Right forelimb (tissue), 1 donor: ENCODE results near the gene TNKS2.
"Not testable (repeated sequence)": the region's sequence is repeated elsewhere in the genome, so short reads cannot be mapped to it uniquely, and the experiment has no call there.

Experiments
- DNase-seq: peaks from one replicate; pipeline ENCODE4 v3.0.0-alpha.2; 2018

Gene TNKS2

DNA sequence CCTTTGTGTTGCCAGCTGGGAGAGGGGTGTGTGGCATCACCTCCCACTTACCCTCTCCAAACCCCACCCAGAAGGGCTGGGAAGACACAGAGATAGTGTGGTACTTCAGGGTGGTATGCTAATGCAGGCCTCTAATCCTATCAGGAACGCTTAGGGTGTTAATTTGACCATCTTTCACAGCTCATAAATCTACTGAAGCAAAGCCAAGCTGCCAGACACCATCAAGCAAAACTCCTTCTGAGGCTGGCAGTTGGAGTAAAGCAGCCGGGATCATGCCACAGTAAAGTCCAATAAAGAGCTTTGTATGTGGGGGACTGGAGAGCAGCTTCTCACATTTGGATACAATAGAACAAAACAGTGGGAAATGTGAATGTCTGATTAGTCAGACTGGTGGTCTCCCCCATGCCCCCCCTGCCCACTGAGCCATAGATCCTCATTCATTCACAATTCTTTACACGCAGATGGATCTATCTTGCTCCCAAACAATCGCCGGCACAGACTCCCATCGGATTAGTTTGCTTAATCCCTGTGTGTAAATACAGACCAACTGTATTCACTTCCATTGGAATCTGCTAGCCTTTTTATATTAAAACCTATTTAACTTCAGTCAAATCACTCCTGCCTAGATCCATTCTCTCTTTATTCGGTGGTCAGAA, 81.4 kb downstream of the TNKS2 start:
- no peak for DNase-seq

DNA sequence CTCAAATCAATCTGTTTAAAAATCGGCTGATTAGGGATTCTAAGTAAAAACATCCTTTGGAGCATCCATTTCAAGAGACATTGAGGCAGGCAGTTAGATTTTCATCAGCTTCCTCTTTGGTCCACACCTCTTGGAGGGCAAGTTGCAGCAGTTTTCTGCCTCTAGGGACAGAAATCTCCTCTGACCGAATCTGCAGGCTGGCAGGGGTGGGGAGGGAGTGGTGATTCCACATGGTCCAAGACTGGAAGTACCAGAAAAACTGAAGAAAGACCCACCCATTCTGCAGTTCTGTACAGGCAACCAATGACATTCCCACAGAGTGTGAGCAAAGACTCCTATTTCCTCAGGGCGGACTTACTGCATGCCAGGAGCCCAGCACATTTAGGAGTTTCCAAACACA, 82.1 kb downstream of the TNKS2 start:
- DNase-seq, result no peak

DNA sequence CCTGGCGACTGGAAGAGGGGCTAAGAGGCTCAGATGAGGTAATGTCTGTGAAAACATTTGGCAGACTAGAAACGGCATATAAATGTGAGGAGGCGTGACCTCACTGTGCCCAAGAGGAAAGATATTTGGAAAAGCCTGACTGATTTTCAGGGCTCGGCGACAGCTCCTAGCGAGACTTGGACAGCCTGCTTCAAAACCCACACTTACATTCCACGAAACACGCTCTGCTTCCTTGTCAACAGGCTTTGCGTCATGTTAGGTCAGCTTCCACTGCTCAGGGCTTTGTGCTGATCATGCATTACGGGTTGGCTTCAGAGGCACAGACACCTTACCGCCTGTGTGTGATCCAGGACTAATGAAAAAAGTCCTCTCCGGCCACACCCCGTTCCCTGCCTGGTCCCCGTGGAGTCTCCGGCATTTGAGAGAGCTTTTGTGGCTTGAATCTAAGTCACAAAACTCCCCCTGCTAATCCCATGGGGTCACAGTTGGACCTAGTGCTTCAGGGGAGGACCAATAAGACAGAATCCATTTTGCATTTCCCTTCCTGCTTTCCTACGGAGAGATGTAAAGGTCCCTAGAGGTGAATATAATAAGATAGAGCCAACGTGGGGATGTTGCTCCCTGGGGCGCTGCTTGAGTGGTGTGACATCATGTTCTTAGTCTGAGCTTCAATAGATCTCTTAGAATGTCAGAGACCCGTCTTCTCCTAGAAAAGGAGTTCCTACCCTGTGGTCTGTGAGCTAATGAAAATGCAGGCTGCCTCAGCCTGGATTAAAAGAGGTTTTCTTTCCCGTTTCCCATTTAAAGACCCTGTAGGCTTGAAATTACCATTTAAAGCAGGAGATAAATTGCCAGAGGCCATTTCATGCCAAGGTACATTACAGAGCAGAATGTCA, 85.6 kb downstream of the TNKS2 start:
- peak; percentile 61 for DNase-seq

DNA sequence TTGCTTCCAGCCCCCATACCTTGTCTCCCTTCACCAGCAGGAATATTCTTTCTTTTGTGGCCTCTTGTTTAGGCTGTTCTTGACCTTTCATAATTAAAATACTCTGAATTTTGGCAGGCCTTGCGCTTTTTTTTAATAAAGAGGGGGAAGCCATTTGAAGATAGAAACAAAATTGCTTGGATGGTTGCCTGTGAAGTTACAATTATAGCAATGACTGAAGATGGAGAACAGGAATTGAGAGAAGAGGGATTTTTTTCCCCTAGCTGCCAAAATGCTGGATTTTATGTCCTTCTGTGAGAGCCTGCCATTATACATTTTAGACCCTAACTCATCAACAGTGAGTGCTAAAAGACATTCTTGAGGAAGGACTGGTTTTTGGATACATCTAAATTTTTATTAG, 86.3 kb downstream of the TNKS2 start:
- no peak for DNase-seq

DNA sequence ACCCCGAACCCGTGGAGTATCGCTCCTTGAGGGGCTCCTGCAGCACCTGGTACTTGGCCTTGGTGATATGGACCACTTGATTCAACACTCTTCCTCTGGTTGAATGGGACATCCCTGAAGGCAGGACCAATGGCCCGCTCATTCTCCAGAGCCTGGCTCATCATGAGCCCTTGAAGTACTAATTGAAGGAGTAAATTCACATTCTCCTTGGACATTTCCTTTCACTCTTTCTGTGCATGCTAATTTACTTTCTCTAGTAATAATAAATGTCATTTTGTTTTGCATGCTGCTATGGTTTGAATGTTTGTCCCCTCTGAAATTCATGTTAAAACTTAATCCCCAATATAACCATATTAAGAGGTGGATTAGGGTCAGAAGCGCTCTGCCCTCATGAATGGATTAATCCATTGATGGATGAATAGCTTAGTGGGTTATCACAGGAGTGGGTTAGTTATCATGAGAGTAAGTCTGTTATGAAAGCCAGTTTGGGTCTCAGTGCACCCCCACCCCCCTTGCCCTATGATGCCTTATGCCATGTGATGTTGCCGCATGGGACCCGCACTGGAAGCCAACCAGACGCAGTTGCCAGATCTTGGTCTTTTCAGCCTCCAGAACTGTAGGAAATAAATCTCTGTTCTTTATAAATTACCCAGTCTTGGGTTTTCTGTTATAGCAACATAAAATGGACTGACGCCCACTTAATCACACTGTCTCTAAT, 87.3 kb downstream of the TNKS2 start:
- no peak for DNase-seq

DNA sequence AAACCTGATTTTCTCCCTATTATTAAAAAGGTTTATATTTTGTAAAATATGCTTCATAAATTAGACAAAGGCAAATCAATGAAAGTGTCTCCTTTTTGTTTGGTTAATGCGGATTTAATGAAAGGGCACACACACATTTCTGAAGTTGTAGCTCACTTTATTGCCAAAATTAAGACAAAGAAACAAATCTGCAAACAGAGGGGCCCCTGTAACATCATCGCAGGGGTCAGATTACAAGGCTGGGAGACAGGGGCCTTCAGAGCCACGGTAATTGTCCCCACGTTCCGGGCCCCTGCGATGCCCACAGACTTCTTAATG, 88.7 kb downstream of the TNKS2 start:
- no peak for DNase-seq

DNA sequence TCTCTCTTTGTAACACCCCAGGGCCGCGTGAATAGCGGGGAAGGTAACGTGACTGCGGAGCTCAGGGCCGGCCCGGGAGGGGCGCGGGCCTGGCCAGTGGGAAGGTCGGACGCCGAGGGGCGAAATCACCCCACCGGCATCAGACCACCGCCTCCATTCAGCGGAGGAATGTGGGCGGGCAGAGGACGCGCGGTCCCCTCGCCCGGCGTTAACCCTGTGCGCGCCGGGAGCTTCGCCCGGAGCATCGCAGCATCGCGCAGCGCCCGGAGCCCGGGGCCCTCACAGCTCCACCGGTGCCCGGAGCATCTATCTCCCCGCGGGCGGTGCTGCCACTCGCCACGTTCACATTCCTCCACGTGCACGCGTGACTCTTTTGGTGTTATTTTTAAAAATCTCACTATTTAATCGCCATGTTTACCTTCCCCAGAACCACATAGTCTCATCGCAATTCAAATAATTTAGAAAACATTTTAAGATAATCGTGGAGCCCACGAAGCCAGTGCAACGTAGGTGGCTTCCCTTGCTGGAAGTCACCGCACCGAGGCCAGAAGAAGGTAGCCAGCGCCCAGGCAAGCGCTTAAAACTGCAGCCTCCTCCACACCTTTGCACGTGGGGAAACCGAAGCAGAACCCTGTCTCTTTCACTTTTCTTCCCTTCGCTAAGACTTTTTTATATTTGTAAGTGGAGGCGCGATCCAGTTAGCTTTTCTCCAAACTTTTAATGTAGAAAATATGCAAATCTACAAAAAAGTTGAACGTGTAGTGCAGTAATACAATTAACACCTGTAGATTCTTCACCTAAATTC, 89.2 kb downstream of the TNKS2 start:
- peak; percentile 64 for DNase-seq

DNA sequence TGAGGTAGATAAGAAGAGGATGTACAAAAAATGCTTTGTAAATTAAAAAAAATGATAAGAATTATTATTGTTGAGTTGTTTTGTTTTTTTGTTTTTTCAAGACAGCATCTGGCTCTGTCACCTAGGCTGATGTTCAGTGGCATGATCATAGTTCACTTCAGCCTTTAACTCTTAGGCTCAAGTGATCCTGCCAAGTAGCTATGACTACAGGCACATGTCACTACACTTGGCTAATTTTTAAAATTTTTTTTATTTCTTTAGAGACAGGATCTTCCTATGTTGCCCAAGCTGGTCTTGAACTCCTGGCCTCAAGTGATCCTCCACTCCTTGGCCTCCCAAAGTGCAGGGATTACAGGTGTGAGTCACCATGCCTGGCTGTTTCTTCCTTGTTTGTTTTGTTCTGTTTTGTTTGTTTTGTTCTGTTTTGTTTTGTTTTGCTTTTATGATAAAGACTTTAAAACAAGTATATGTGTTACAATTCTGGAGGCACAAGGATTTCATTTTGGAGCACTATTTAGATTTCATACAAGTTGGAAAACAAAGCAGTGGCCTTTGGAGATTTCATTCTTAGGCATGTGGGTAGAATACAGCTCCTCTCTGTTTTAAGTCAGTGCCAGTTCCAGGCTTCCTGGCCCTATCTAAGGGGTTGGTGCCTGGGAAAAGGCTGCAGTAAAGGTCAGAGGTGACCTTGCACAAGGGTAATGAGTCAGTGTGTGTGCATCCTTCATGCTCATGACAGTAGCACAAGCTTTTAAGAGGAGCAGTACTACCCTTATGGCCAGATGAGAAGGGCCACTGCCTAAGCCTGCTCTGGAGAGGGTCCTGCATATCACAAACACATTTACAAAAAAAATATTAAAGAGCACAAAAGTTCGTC, 93.1 kb downstream of the TNKS2 start:
- no peak for DNase-seq

DNA sequence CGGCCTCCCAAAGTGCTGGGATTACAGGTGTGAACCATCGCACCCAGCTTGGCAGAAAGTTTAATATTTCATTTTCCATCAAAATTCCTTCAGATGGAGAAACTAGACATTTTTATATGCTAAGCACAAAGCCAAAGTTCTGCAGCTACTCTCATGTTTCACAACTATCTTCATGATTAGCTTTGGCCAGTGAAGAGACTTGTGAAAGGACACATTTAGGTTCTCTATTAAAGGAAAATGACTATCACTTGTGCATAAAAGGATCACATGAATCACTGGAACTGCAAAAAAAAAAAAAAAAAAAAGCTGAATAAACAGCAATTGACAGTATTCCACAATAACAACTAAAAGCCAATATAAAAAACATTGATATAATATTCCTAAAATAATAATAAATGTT, 94.8 kb downstream of the TNKS2 start:
- no peak for DNase-seq

DNA sequence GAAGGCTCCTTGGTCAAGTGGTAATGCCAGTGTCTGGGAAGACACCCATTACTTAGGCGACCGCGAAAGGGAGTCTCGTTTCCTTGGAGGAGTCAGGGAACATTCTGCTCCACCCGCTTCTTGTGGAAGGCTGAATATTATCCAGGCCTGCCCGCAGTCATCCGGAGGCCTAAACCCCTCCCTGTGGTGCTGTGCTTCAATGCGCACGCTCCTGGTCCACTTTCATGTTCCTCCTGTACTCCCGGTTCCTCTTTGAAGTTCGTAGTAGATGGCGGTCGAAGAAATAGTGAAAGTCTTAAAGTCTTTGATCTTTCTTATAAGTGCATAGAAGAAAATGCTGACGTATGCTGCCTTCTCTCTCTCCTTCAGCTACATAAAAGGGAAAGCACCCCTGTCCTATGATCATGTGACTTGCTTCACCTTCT, 96.0 kb downstream of the TNKS2 start:
- DNase-seq, result not testable (repeated sequence)

DNA sequence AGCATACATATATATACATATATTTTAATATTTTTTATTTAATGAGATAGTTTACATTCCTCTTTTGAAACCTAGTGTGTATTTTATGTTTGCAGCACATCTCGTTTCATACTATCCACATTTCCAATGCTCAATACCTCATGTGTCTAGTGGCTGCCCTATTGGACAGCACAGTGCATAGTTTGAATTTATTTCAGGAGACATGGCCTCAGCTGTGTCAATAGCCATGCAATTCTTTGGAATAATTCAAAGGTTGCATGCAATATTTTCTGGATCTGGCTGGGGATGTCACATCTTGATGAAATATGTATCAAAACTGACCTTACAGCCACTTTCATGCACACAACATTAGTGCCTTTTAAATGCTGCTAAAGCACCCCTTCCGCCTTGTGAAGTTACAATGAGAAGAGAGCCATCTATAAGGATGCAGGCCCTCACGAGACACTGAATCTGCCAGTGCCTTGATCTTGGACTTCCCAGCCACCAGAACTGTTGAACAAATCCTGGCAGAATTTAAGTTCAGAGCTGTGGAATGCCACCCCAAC, 98.1 kb downstream of the TNKS2 start:
- DNase-seq, result no peak

DNA sequence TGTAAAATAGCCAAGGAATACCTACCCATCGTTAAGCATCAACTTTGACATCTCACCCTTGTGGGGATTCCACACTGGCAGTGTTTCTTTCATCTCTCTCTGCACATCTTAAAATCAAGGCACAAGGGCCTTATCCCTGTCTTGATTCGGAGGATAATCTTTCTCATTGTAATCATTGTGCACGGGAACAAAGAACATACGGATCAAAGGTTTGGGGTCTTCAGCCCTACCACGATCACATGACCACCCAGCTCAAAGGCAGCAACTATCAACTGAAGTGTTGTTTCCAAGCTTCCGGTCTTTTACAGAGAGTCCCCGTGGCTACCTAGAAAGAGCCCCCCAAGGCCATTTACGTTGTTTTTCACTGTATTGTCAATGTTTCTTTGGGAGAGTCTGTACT, 99.2 kb downstream of the TNKS2 start:
- DNase-seq, result no peak

DNA sequence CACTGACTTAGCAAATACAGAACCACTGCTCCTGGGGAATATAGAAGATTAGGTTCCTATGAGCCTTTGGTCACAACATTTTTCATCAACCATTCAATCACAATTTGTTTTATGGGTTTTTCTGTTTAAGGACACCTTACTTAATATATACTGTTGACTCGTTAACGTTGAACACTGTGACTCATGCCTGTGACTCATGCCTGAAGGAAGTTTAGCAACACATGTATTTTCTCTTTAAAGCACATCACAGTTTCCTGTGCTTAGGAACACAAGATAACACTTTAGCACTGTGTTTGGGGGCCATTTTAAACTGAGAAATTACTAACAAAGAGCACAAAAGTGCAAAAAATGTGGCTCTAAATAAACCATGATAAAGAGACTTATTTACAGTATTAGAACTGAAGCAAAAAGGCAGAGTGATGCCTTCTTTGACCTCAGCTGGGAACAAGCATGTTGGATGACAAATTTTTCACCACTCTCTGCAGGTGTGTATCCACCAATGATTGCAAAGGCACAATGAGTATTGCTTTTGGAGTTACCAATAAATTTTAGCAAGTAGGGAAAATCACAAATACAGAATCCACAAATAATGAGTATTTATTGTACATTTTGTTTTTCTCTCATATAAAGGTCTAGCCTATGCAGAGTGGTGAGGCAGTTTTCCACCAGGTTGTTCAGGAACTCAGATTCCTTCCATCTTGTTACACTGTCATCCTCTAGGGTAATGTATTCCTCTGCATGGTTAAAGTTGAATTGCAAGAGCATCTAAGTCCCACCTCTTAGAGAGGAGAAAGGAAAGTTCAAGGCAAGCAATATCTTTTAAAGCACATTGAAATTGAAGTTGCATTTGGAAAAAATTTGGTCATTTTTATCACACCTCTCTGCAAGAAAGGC, 103.8 kb downstream of the TNKS2 start:
- no peak for DNase-seq

DNA sequence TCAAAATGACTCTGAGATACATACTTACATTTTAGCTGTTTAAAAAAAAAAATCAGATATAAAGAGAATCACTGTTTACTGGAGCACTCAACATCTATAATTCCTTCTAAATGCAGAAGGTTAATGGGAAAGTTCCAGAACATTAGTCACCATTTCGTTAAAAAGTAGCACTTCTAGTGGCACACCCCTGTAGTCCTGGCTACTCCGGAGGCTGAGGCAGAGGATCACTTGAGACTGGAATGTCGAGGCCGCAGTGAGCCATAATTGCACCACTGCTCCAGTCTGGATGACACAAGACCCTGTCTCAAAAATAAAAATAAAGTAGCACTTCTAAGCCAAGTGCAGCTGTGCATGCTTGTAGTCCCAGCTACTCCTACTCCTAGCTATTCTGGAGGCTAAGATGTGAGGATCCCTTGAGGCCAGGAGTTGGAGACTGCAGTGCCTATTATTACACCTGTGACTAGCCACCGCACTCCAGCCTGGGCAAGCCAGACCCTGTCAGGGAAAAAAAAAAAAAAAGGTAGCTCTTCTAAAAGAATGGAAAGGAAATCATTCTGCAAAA, 108.9 kb downstream of the TNKS2 start:
- DNase-seq, result no peak

DNA sequence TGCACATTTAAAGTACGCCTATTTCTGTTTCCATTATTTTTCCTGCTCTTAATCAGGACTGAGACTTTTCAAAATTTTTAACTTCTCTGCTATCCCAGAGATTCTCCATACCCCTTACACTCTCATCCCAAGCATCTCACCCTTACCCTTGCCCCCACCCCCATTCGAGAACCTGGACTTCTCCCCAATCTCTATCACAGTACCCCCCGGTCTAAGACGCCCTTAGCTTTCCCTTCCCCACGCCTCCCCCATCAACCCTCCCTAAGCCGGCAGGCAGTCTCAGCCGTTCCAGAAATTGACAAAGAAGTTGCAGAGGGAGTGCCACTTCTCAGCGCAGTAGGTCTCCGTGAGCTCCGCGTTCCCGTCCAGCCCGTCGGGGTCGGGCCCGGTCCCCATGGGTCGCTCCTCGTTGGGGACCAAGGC, 109.7 kb downstream of the TNKS2 start:
- no peak for DNase-seq

DNA sequence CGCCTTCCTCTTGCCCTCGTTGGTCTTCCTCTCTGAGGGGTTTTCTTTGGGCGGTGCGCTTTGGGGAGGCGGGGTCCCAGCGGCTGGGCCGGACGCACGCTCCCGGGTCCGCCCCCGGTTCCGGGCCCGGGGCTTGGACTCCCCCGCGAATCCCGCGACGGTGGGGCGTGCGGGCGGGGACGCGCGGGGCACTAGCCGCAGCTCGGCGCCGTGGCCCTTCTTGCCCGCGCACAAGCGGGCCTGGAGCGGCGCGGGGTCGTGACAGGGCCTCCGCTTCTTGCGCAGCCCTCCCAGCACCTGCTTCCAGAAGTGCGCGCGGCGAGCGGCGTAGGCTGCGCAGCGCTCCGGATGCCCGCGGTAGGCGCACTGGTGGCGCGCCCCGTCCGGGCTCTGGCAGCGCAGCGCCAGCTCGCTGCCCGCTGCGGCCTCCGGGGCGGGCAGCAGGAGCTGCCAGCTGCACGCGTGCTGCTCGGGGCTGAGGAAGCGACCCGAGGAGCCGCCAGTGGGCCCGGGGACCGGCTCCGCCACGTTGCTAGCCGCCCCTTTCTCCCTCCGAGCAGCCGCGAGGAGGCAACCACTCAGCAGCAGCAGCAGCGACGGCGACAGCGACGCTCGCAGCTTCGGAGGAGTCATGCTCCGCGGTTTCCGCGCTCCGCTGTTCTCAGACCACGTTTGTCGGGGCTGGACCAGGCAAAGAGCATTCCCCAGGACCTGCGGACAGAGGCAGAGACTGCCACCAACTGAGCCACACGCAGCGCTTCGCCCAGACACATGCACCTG, 110.3 kb downstream of the TNKS2 start:
- DNase-seq, result peak; percentile 88

DNA sequence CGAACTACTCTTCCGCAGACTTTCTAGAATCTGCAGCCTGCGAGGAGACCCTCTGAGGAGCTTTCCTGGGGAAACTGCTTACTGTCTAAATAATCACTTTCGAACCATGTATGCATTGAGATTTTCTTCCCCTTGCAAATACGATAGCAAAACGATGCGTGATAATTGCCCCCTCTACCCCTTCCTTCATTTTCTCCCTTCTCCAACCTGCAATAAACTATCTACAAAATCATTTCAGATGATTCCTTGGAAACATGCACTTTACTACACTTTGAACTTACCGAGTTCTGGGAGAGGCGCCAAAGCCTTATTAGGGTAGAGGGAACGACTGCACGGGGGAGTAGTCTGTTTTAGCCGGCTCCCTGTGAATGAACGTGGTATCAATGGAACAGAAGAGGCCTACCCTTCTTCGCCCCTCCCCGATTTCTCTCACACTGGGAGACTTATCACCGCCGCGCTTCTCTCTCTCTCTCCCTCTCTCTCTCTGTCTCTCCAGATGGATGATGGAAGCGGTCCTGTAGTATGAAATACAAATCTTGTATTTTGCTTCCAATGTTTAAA, 111.0 kb downstream of the TNKS2 start, which contains the start of gene FGFBP3:
Gene FGFBP3, minus strand, starts transcription at position 370 of the 561 bp plus-strand sequence. CDS start 517 bp downstream, outside the sequence.
- DNase-seq, result peak; percentile 72

DNA sequence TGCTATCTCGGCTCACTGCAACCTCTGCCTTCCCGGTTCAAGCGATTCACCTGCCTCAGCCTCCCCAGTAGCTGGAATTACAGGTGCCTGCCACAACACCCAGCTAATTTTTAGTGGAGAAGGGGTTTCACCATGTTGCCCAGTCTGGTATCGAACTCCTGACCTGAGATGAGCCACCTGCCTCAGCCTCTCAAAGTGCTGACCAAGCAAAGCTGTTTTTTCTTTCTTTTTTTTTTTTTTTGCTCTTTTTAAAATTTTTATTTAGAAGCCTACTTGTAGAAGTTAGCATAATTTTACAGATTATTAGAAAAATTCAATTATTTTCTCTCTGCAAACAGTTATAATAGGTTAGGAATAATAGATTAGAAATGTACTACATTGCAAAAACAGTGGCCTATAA, 112.2 kb downstream of the TNKS2 start:
- no peak for DNase-seq
